ENCODE data around the gene ENTPD1. TPM values are rescaled to one million over a fixed set of nuclear protein-coding genes. Genes with fewer than 3 reads are reported as not detected.
A peak's percentile ranks its signal among the peaks of the same experiment; 100 is the strongest.

ENTPD1 gene
- total and polyA plus RNA-seq, 9 of the 15 experiments (the other 6 are each of a cell fraction or from before 2014, with no cell fraction given) = 0.07 to 1.5 (median 0.37) TPM

GRCh38 chr10:95756809-95757684, 1.1 kb downstream of the ENTPD1 start:
- Histone ChIP-seq H3K9me1 (ENCODE audit: control insufficient read depth, insufficient read depth, low read length) (no peaks in the 10 kb centered on the region), H3K36me3 (ENCODE audit: control insufficient read depth, insufficient read depth, low read length) (no peaks in the 10 kb centered on the region), H3K79me2 (ENCODE audit: control insufficient read depth, insufficient read depth, low read length) (no peaks in the 10 kb centered on the region), H3K9ac (ENCODE audit: insufficient read depth in 1 of 2, low read depth in 2 of 2, low read length in 2 of 2) (no peak overlapping the region), H3K27me3 (ENCODE audit: control insufficient read depth in 2 of 2, insufficient read depth in 2 of 2, low read length in 2 of 2) (no peaks in the 10 kb centered on the region), H3K4me3 (no peak overlapping the region), H3K4me2 (ENCODE audit: insufficient read depth, low read length) (no peak overlapping the region), H3K4me1 (replicated peaks in 1 of 2; ENCODE audit: control insufficient read depth in 2 of 2, insufficient read depth in 2 of 2, low read length in 2 of 2) (peaks cover 0 to 8% of the 10 kb centered on the region in 2 experiments; a peak in 3 of 5 replicates), H2AFZ (ENCODE audit: low read depth, low read length) (peak overlapping the region; percentile 42; the same call in 1 of the 2 replicates), H3K27ac (ENCODE audit: extremely low read depth, low read depth, low read length) (no peak overlapping the region), H3K9me3 (replicated peaks; ENCODE audit: control insufficient read depth, insufficient read depth, low read depth, low read length) (no peaks in the 10 kb centered on the region), H4K20me1 (replicated peaks; ENCODE audit: control insufficient read depth, insufficient read depth, low read length) (no peaks in the 10 kb centered on the region)
- in situ Hi-C loops (cut with MboI) (no loop called here), intact Hi-C loops (cut with micrococcal nuclease) (no loop called here)
- ATAC-seq = no peak
- 17% methylated on average over 5 of the region's 5 CpGs for WGBS (ENCODE audit: insufficient coverage, low coverage, missing lambda C conversion rate)
- ChIA-PET CTCF (ENCODE audit: low intra/inter-chr PET ratio) (no interaction called here), POLR2A (interaction anchor here (0.7 kb wide), 1 partner anchor 100 kb away, joined by 3 read pairs; no protein-coding TSS in a partner anchor)
- BruUV-seq (replicated peaks) = no TSS peak
- no peak for DNase-seq (ENCODE audit: extremely low read depth in 1 of 4, low spot score in 3 of 4)
- no peak for FAIRE-seq
- TF ChIP-seq CHCHD3 (CRISPR knock-in tag; IDR thresholded peaks at IDR 0.05) (no peak), BCOR (IDR thresholded peaks at IDR 0.05) (peak; percentile 74), KDM1A (IDR thresholded peaks at IDR 0.05) (peak in 1 of 2 experiments; percentile 38; a peak in 1 of 4 replicates), RBM25 (IDR thresholded peaks at IDR 0.05; ENCODE audit: low read depth, low read length, severe bottlenecking) (peak; percentile 61), TFAM (CRISPR knock-in tag; conservative IDR thresholded peaks at IDR 0.05) (no peak), NFXL1 (CRISPR knock-in tag; IDR thresholded peaks at IDR 0.05) (no peak), VEZF1 (CRISPR knock-in tag; IDR thresholded peaks at IDR 0.05) (no peak)

Data from K562 (cell line).